Colonic mucosa (tissue), 4 donors: ENCODE results near the gene BICD1. TPM values are rescaled to one million over a fixed set of nuclear protein-coding genes. Genes with fewer than 3 reads are reported as not detected.

Experiments
- DNase-seq: peaks from one replicate; pipeline ENCODE4 v3.0.0-alpha.2; 2020
- H3K27ac ChIP-seq: fragments of 200-600 bp; one replicate; pipeline ENCODE4 v1.8.0; 2021
- H3K27me3 ChIP-seq: fragments of 200-600 bp; one replicate; pipeline ENCODE4 v1.8.0; 2021
- H3K36me3 ChIP-seq: fragments of 200-600 bp; one replicate; pipeline ENCODE4 v1.8.0; 2021
- H3K4me1 ChIP-seq: fragments of 200-600 bp; one replicate; pipeline ENCODE4 v1.8.0; 2021; ENCODE audit warnings: mild to moderate bottlenecking
- H3K4me3 ChIP-seq: fragments of 200-600 bp; one replicate; pipeline ENCODE4 v1.8.0; 2021
- H3K9ac ChIP-seq, 2 donors: one replicate each; pipeline ENCODE4 v1.7.0; 2013; ENCODE audit warnings: control low read depth in 2 of 2, low read depth in 2 of 2, low read length in 2 of 2
- H3K9me3 ChIP-seq: fragments of 200-600 bp; one replicate; pipeline ENCODE4 v1.8.0; 2021
- CTCF ChIP-seq: fragments of 200-600 bp; IDR thresholded peaks from one replicate; pipeline ENCODE4 v1.8.0; 2022; ENCODE audit warnings: antibody characterized with exemption, mild to moderate bottlenecking
- intact Hi-C: fragments of 100-400 bp; cut with DNase I; formaldehyde crosslinking; loops from one replicate; pipeline ENCODE4 v1.14.1; 2022
- total RNA-seq, 2 donors: library from RNA; stranded (reverse); fragmentation: NEBNext Ultra II Directional in 1 of 2; extraction: Animal tissue kit (Norgen Biotek cat#: 25700) in 1 of 2; gene quantifications; one replicate each; pipeline ENCODE4 v1.2.1, GENCODE V29; 2021
- donor health status: healthy.
- donor health status: DM: no; HTN: no; CAD: no.
- donor health status: DM: no; HTN: no; CAD: no.

BICD1 gene
- total RNA-seq, 2 donors from 2014 or later: 4.2 to 5.8 TPM

- TF ChIP-seq CTCF: no peak
- DNase-seq: no peak
- intact Hi-C loops: no loop called here
- Histone ChIP-seq H3K4me3 (no peak overlapping the region), H3K36me3 (no peaks in the 10 kb centered on the region), H3K9me3 (no peaks in the 10 kb centered on the region), H3K4me1 (no peaks in the 10 kb centered on the region), H3K9ac (no peak overlapping the region), H3K27me3 (no peaks in the 10 kb centered on the region), H3K27ac (no peak overlapping the region)
These were observed 56.9 kb downstream of the BICD1 start for GRCh38 chr12:32163596-32163995.

- H3K9me3 ChIP-seq: no peaks in the 10 kb centered on the region
- H3K4me3 ChIP-seq: no peak overlapping the region
- DNase-seq: no peak
- H3K9ac ChIP-seq: no peak overlapping the region
- TF ChIP-seq CTCF: no peak
- no peaks in the 10 kb centered on the region for H3K27me3 ChIP-seq
- H3K4me1 ChIP-seq: no peaks in the 10 kb centered on the region
- no peak overlapping the region for H3K27ac ChIP-seq
- no peaks in the 10 kb centered on the region for H3K36me3 ChIP-seq
- intact Hi-C loops: no loop called here
These were observed 59.9 kb downstream of the BICD1 start for GRCh38 chr12:32166510-32166909.

GRCh38 chr12:32170437-32170998 is 63.9 kb downstream of the BICD1 start:
- Histone ChIP-seq H3K9ac (no peak overlapping the region), H3K4me3 (no peak overlapping the region), H3K36me3 (no peaks in the 10 kb centered on the region), H3K4me1 (no peaks in the 10 kb centered on the region), H3K27ac (no peak overlapping the region), H3K9me3 (no peaks in the 10 kb centered on the region), H3K27me3 (no peaks in the 10 kb centered on the region)
- no peak for TF ChIP-seq CTCF
- intact Hi-C loops: no loop called here
- DNase-seq: no peak

- H3K27ac ChIP-seq: no peak overlapping the region
- no peak for DNase-seq
- H3K9ac ChIP-seq: no peak overlapping the region
- no peaks in the 10 kb centered on the region for H3K27me3 ChIP-seq
- no peaks in the 10 kb centered on the region for H3K4me1 ChIP-seq
- no peaks in the 10 kb centered on the region for H3K36me3 ChIP-seq
- no peak overlapping the region for H3K4me3 ChIP-seq
- intact Hi-C loops: no loop called here
- no peak for TF ChIP-seq CTCF
- H3K9me3 ChIP-seq: no peaks in the 10 kb centered on the region
These were observed 64.6 kb downstream of the BICD1 start for GRCh38 chr12:32171211-32171610.

- no peak for DNase-seq
- no peak overlapping the region for H3K4me3 ChIP-seq
- no peak overlapping the region for H3K9ac ChIP-seq
- no peaks in the 10 kb centered on the region for H3K4me1 ChIP-seq
- intact Hi-C loops: no loop called here
- no peaks in the 10 kb centered on the region for H3K36me3 ChIP-seq
- H3K27ac ChIP-seq: no peak overlapping the region
- TF ChIP-seq CTCF: no peak
- H3K9me3 ChIP-seq: no peaks in the 10 kb centered on the region
- H3K27me3 ChIP-seq: no peaks in the 10 kb centered on the region
These were observed 70.0 kb downstream of the BICD1 start for GRCh38 chr12:32176606-32177005.
